ENCODE data around the gene SLC36A3.
"Not testable (repeated sequence)": the region's sequence is repeated elsewhere in the genome, so short reads cannot be mapped to it uniquely, and the experiment has no call there.

SLC36A3 gene

DNA sequence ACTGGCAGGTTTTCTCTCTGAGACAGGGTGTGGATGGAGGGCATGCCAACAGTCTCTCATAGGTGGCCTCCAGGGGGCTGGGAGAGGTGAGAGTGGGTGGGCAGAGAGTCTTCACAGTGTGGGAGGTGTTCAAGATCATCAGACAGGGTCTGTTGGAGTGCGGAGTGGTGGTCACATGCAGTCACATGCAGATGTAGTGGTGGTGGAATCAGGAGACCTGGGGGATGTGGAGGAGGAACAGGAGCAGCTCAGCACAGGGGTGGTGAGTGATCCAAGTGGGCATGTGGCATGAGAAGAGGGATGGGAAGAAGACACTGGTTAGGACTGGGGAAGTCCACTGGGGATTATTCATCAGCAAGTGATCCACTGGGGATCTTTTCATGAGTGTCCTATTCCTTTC is 44.8 kb downstream of the SLC36A3 start:
- DNase-seq, result no peak

DNA sequence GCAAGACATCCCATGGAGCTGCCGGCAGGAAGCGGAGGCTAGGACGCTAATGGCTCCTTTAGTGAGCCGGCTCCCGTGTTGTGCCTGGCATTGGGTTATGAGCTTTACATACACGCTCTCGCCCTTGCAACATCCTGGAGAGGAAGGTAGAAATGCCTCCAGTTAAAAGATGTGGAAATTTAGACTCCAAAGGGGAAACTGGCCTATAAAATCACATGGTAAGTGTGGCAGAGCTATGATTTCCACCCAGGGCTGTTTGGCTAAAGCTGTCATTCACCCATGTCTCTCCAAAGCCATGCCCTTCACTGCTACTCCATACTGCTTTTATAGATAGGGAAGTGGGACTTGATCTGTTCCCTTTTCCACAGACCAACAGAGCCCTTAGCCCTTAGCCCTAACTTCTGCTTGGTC is 45.4 kb downstream of the SLC36A3 start:
- DNase-seq, result no peak

DNA sequence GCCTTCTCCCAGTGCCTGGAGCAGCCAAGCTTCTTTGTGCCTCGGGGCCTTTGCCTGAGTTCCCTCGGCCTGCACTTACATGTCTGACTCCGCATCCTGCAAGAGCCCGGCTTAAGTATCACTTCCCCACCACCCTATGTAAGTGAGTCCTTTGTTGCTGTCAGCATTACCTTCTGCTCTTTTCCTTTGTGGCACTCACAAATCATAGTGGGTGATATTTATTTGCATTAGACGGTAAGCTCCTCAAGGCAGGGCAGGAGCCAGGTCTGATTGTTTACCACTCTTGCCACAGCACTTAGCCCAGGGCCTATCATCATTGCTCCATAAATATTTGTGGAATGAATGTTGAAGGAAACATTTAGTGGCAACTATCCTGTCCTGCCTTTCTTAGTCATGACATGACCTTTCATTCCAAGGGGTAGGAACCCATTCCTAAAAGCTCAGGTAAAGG is 45.8 kb downstream of the SLC36A3 start:
- DNase-seq, result no peak

DNA sequence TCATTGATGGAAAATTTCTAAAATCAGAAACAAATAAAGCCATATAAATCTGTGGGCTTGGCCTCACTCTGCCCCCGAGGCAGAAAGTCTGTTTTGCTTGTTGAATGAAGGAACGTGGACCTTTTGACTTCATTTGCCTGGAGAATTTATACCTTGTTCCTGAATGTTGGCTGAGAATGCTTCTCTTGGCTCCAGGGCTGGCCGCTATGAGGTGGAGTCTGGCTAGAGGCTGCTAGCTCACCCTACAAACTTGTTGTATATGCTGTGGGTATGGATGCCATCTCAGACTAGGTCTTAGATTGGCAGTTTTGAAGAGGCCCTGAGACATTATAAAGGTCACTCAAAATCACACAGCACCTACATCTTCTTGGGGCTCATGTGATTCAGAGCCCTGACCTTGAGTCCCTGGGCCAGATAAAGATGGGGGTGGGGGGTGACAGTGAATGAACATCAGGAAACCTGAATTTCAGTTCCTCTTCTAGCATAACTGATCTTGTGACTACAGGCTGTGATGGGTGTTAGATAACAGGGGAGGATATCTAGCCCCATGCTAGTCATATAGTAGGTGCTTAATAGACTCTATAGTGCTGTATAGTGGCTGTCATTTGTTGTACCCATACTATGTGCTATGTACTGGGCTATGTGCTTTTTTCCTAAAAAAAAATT is 47.8 kb downstream of the SLC36A3 start:
- DNase-seq, result no peak

DNA sequence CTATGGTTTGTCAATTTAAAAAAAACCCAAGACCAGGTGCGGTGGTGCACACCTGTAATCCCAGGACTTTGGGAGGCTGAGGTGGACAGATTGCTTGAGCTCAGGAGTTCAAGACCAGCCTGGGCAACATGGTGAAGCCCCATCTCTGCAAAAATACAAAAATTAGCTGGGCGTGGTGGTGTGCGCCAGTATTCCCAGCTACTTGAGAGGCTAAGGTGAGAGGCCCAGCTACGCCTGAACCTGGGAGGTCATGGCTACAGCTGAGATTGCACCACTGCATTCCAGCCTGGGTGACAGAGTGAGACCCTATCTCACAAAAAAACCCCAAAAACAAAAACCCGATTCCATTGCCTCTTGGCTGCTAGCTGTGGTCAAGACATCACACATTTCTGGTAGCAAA is 48.6 kb downstream of the SLC36A3 start:
- DNase-seq, result not testable (repeated sequence)

DNA sequence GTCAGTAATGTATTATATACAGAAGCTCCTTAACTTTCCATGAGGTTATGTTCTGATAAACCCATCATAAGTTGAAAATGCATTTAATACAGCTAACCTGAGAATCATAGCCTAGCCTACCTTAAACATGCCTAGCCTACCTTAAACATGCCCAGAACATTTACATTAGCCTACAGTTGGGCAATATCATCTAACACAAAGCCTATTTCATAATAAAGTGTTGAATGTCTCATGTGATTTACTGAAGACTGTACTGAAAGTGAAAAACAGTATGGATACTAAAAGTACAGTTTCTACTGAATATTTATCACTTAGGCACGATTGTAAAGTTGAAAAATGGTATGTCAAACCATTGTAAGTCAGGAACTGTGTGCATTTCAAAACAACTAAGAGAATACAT is 49.0 kb downstream of the SLC36A3 start:
- DNase-seq, result no peak

DNA sequence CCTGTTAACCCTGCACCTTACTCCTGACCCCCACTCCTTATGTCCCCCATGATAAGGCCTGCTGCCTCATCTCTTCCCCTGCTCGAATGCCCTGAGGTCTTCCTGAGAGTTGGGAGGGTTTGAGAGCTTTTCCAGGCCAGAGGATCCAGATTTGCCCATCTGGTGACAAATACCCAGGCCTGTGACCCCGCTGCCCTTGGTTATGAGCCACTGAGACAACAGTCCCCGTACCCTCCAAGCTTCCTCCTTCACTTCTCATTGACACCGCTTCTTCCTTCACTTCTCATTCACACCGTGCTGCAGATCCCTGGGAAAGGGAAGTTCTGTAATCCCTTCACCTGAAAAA is 50.0 kb downstream of the SLC36A3 start:
- DNase-seq, result no peak

DNA sequence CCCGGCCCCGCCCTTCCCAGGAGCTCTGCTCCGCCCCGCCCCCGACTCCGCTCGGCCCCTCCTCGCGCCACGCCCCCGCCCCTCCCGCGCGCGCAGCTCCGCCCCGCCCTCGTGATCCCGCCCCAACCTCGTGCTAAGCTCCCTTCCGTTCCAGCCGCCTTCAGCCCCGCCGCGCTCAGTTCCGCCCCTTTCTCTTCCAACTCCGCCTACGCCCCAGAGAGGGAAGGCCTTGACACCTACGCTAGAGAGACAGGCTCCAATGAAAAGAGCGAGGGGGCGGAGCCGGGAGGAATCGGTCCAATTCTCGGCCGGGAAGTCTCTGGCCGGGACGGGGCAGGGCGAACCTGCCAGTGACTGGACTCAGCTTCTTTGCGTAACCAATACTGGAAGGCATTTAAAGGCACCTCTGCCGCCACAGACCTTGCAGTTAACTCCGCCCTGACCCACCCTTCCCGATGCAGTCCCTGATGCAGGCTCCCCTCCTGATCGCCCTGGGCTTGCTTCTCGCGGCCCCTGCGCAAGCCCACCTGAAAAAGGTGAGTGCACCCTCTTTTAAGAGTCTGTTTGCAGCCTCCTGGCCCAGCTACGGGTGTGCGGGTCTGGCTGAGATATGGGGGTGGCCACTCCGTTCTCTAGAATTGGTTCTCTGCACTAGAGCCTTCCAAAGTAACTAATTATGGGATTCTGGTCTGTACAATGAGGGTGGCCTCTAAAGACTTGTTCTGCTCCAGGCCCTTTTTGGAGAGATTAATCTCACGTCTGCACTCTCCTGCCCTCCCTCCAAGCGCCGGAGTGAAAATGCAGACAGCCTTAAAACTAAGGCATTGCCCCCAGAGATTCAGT is 50.6 kb downstream of the SLC36A3 start, which contains the start of gene GM2A:
Gene GM2A, plus strand, starts transcription at position 424 of the 843 bp plus-strand sequence. Its CDS starts 32 bp downstream, at position 456.
- DNase-seq, result peak; percentile 98

DNA sequence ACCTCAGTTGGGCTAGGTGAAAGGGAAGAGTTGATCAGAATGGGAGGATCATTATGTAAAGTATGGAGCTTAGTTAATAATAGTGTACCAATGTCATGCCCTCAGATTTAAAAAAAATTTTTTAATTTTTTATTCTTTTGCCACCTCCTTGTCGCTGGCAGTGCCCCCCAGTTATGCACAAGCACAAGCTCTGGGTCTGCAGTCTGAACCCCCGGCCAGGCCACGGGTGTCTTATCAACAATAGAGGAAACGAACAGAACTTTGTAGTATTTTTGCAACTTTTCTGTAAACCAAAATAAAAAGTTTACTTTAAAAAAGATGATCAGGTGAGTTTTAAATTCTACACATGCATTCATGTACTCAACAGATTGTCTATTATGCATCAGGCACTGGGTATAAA is 51.9 kb downstream of the SLC36A3 start:
- no peak for DNase-seq

DNA sequence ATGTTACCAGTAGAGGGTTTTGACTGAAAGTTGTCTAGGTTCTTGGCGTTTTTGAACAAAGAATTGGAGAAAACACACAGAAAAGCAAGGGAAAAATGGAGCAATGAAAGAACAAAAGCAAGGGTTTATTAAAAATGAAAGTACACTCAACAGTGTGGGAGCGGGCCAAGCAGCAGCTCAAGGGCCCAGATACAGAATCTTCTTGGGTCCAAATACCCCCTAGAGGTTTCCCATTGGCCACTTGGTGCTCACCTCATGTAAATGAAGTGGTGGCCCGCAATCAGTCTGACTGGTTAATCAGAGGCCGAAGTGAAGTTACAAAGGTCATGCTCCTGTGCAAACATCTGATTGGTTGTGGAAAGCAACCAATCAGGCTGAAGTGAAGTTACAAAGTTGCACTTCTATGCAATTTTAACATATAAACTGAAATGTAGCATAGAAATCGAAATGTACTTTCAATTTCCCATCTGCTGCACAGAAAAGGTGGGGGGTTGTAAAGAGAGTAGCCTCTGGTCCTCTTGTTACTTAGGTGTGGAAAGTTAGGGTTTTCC is 52.5 kb downstream of the SLC36A3 start:
- DNase-seq, result peak; percentile 10

DNA sequence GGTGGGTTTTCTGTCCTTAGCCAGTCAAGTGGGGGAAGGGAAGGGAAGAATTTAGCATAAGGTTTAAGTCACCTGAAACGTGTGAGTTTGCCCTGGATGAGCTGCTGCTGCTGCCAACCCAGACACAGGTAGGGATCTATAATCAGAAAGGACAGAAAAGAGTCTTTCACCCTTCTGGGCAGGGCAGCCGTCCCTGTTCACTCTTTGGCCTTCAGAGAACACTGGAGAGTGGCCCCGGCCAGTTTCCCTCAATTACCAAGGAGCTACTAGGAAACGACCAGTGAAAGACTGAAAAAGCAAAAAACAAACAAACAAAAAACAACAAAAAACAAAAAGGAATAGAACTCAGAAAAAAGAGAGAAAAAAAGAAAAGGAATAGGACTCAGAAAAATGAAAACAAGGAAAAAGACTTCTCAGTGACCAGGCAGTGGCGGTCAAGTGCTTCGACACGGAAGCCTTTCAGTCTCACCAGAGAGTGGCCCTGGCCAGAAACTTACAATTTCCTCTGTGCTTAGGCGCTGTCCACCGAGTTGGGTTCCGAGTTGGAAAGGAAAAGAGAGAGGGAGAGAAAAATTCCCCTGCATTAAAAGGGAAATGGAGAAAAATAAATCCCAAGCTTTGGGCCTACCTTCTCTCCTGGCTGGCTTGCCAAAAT is 53.1 kb downstream of the SLC36A3 start:
- no peak for DNase-seq

DNA sequence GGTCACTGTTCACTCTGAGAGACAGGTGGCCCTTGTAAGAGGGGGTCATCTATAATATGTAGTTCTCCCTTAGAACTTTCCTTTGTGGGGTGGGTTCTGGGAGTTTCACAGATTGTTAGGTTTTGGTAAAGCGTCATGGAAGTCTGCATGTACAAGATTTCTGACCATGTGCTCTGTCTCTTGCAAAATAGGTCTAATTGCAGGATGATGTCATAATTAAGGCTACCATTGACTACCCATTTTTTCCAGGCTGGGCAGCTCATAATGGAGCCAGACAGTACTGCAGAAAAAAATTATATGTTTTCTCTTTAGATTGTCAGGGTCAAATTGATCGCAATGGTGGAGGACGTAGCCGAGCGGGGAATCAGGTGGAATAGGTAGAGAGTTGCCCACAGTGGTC is 54.3 kb downstream of the SLC36A3 start:
- DNase-seq, result no peak

DNA sequence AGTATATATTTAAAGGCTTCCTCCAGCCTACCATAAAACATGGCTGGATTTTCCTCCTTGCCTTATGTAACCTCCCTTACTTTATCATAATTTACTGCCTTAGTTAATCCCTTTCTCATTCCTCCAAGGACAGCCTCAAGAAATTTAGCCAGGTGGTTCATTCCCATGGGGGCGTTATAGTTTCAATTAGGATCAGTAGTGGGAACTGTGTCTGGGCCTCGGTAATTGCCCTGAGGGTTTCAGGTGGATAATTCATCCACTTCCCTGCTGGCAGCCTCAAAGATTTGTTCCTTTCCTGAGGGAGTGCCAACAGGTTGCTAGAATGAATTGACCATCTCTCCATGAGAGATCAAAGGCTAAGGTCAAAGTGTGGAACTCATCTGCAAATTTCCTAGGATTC is 54.9 kb downstream of the SLC36A3 start:
- DNase-seq, result no peak

DNA sequence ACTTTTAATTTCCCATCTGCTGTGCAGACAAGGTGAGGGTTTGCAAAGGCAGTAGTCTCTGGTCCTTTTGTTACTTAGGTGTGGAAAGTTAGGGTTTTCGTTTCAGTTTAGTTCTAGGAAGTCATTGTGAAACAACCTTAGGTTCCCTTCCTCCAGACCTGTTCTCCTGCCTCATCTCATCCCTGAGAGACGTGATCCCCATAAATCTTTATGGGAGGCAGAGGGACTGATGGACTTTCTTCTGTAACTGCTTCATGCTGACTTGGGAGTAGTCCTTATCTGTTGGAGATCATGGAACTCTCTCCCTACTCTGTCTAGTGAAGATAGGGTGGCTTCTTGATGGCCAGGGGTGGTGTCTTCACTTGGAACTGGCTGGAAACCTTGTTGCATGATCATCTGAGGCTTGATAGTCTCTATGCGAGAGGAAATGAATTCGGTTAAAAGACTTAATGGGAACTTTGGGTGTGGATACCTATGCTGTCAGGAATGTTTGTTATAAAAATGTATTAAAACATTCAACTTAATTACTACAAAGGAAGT is 57.8 kb downstream of the SLC36A3 start:
- no peak for DNase-seq

DNA sequence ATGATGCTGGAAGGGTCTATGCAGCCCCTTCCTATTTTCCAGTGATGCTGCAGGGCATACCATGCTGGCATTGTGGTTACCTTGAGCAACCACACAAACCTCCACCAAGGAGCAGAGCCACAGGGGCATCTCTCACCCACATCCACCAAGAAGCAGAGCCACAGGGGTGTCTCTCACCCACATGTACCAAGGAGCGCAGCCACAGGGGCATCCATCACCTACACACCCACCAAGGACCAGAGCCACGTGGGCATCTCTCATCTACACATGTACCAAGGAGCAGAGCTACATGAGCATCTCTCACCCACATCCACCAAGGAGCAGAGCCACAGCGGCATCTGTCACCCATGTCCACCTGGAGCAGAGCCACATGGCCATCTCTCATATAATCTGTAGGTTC is 59.4 kb downstream of the SLC36A3 start:
- DNase-seq, result no peak

DNA sequence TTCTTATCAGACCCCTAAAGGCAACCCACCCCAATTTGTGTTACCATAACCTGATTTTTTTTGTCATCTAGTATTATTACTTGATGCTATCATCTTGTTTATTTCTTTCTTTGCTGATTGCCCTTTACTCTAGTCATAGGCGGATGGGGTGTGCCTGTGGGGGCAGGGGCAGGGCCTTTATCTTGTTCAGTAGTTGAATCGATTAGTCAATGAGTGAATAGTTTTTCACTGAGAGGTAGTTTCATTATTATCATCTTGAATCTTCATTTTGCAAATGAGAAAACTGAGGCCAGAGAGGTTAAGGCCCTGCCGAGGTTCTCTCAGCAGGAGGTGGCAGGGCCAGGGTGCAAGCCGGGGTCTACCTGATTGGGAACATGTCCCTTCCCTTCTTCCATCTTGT is 60.0 kb downstream of the SLC36A3 start:
- no peak for DNase-seq

DNA sequence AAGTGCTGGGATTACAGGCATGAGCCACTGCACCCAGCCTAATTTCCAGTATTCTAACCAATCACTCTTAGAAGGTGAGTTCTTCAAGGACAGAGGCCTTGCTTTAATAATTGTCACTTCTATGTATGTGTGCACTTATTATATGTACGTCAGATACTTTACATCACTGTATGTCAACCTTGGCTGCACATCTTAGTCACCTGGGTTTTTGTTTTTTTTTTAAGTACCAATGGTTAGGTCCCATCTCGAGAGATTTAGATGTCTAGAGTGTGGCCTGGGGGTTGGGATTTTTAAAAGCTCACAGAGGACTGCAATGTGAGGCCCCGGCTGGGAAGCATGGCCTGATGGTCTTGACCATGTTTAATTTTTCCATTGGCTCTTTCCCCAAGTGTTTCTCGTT is 60.4 kb downstream of the SLC36A3 start:
- no peak for DNase-seq

DNA sequence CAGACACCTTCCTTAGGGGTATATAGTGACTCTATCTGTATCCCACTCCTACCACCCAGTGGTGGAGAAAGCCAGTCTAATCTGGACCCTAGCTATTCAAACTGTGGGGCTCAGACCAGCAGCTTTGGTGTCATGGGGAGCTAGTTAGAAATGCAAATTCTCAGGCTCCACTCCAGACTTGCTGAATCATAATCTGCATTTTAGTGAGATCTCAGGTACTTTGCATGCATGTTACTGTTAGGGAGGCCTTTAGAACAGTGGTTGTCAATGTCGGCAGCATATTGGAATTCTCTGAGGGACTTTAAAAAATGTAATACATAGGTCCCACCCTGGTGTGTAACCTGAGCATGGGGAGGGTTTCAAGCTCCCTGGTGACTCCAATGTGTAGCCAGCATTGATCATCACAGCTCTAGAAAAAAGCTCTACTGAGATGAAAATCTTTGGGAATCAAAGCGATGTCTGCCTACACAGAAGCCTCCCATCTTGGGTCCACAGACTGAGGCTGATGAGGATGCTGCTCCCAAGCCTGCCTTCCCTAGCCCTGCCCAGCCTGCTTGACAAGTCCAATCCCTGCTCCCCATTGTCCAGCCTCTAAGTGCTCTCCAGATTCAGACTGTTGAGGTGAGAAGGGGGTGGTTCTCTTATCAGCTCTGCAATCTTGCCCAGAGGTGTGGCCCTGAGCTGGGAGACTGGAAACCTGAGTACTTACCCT is 62.5 kb downstream of the SLC36A3 start:
- DNase-seq, result no peak

DNA sequence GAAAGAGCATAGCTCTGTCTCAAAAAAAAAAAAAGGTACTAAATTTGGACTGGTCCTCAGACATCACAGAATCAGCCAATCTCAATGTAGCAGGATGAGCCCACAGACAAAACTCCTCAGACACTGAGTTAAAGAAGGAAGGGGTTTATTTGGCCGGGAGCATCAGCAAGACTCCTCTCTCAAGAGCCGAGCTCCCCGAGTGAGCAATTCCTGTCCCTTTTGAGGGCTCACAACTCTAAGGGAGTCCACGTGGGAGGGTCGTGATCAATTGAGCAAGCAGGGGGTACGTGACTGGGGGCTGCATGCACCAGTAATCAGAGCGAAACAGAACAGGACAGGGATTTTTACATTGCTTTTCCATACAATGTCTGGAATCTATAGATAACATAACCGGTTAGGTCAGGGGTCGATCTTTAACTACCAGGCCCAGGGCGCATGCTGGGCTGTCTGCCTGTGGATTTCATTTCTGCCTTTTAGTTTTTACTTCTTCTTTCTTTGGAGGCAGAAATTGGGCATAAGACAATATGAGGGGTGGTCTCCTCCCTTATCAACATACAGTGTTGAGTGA is 63.2 kb downstream of the SLC36A3 start:
- not testable (repeated sequence) for DNase-seq

DNA sequence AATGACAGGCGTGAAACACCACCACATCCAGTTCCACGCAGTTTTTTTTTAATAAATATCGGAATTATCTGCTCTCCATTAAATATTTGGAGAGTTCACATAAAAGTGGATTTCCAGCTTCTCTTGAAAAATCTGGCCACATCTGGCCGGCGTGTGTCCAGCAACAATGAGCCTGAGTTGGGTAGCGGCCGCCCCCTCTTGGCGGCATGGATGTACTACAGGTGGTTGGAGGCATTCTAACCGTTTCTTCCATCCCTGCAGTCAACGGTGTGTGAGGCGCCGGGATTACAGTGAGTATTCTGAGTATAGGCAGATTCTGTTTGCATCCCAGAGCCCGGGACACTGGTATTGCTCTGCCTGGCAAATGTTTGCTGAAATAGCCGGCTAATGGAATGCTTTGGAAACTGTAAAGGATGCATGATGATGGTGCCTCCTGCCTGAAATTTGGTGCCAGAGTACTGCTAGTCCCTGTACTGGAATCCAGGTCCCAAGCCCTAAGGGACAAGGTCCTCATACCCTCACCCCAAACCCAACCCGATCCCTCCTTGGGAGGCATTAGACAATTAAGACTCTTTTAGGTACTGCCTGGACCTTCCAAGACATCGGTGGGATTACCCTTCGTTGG is 64.2 kb downstream of the SLC36A3 start:
- peak; percentile 52 for DNase-seq

DNA sequence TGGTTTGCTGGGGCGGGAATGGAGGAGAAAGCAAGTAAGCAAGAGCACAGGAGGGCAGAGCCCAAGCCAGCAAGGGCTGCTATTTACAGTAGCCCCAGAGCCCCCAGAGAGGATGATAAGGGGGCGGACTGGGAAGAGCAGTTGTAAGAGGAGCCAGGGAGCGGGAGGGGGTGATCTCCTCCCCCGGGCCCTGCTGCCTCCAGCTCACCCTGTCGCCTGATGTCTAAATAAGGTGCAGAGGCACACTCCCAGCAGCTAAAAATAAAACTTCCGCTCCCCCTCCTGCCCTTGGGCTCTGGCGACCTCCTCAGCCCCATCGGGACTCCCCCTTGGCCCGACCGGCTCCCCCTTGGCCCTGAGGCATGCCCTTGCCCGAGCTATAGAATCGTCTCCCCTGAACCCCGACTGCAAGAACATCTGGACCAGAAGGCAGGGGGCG is 65.2 kb downstream of the SLC36A3 start:
- DNase-seq, result no peak

DNA sequence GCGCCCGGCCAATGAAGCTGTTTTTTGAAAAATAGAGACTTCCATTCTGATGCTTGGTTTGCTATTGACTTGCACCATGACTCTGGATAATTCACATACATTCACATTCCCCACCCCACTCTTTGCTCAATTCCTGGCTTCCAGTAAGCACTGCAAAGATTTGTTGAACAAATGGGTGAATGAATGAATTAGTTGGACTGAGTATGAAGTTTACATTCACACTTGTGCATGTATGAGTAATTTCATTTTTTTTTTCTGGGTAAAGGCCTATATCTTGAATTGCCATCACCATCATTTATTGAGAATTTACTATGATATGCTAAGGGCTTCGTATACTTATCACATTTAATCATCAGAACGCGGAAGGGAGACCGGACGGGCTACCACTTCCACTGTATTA is 65.9 kb downstream of the SLC36A3 start:
- DNase-seq, result no peak

Data from T-helper 9 cell (primary cell).